Smooth muscle cell (in vitro differentiated cells): ENCODE measurements around the gene SS18. TPM values are rescaled to one million over a fixed set of nuclear protein-coding genes. Genes with fewer than 3 reads are reported as not detected.

Source experiments
- DNase-seq: peaks from one replicate; lab custom pipeline; 2025; ENCODE audit not compliant: unreplicated experiment; lab: John Stamatoyannopoulos, UW
- H2AFZ ChIP-seq: fragments of 200-600 bp; sonication (generic); 2 replicates; pipeline ENCODE4 v1.6.0; 2016; ENCODE audit warnings: antibody characterized with exemption, low read depth, mild to moderate bottlenecking
- H3F3A ChIP-seq: fragments of 200-600 bp; sonication (generic); 2 replicates; pipeline ENCODE4 v1.6.0; 2017; ENCODE audit warnings: antibody characterized with exemption, low read depth
- H3K27ac ChIP-seq: fragments of 200-600 bp; sonication (generic); 2 replicates; pipeline ENCODE4 v1.5.1; 2016; ENCODE audit warnings: low read depth, mild to moderate bottlenecking
- H3K27me3 ChIP-seq: fragments of 200-600 bp; sonication (generic); 2 replicates; pipeline ENCODE4 v1.6.1; 2016; ENCODE audit warnings: low read depth, mild to moderate bottlenecking
- H3K36me3 ChIP-seq: fragments of 200-600 bp; sonication (generic); 2 replicates; pipeline ENCODE4 v1.5.1; 2016; ENCODE audit warnings: low read depth
- H3K4me1 ChIP-seq: fragments of 200-600 bp; sonication (generic); 2 replicates; pipeline ENCODE4 v1.5.1; 2016; ENCODE audit warnings: low read depth
- H3K4me2 ChIP-seq: fragments of 200-600 bp; sonication (generic); 2 replicates; pipeline ENCODE4 v1.6.0; 2016; ENCODE audit warnings: mild to moderate bottlenecking
- H3K4me3 ChIP-seq: fragments of 200-600 bp; sonication (generic); 2 replicates; pipeline ENCODE4 v1.5.1; 2016; ENCODE audit warnings: mild to moderate bottlenecking
- H3K79me2 ChIP-seq: fragments of 200-600 bp; sonication (generic); 2 replicates; pipeline ENCODE4 v1.6.0; 2016; ENCODE audit warnings: low read depth, mild to moderate bottlenecking
- H3K9ac ChIP-seq: fragments of 200-600 bp; sonication (generic); 2 replicates; pipeline ENCODE4 v1.6.0; 2016; ENCODE audit warnings: low read depth
- H3K9me3 ChIP-seq: fragments of 200-600 bp; sonication (generic); replicated peaks from 2 replicates; pipeline ENCODE4 v1.5.1; 2016; ENCODE audit warnings: low read depth
- H4K20me1 ChIP-seq: fragments of 200-600 bp; sonication (generic); 2 replicates; pipeline ENCODE4 v1.6.0; 2016; ENCODE audit warnings: low read depth
- WGBS: methylation state at CpG from one replicate; pipeline ENCODE4 v1.1.7; 2016; ENCODE audit warnings: low lambda C conversion rate; 5-methylcytosine and 5-hydroxymethylcytosine counted together
- polyA plus RNA-seq: library from polyadenylated mRNA; unstranded; fragments of >200 nt; fragmentation: Nextera tagmentation; extraction: Ambion mirVana; gene quantifications from 2 replicates; pipeline ENCODE4 v1.2.1, GENCODE V29; 2016
- total RNA-seq: library from RNA; depleted of rRNA; stranded (reverse); fragments of >200 nt; gene quantifications from 2 replicates; pipeline ENCODE4 v1.2.3, GENCODE V29; 2014
- TF ChIP-seq, protein P1 (sequence below): fragments of 200-600 bp; sonication (generic); IDR thresholded peaks from 2 replicates; pipeline ENCODE4 v1.5.1; 2017; ENCODE audit warnings: borderline replicate concordance, mild to moderate bottlenecking, antibody characterized with exemption; ENCODE audit not compliant: insufficient read depth, poor library complexity, severe bottlenecking

Gene SS18
- total and polyA plus RNA-seq, 2 experiments from 2014 or later: 109 to 180 TPM

DNA sequence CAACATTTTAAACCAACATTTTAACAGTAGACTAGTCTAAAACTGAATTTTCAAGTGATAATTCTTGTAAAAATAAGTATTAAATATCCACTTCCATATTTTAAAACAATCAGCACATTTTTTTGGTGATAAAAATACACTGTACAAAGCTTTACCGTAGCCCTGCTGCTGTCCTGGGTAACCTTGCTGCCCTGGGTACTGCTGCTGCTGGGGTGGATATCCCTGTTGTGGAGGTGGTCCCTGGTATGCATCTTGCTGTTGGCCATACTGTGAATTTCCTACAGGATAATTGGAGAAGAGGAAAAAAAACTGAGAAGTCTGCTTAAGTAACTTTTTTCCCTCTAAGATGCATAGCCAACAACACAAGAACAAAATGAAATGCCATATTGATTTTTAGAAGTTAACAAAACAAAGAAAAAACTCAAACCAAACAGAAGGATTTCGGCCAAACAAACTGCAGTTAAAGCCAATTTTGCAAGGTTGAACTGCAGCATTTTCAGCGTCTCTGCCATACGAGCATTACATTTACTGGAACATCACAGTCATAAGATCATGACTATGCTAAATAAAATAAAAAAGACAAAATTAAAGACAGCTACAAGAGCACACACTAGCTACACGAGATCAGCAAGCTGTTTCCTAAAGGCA lies 55.4 kb downstream of the SS18 start:
- Histone ChIP-seq H3K4me1 (no peaks in the 10 kb centered on the region), H3K9me3 (no peaks in the 10 kb centered on the region), H3K4me2 (no peak overlapping the region), H3K9ac (no peak overlapping the region), H3K27ac (no peak overlapping the region), H4K20me1 (peaks cover 34% of the 10 kb centered on the region), H3F3A (no peaks in the 10 kb centered on the region), H3K36me3 (peaks cover 58% of the 10 kb centered on the region), H2AFZ (no peak overlapping the region), H3K27me3 (no peaks in the 10 kb centered on the region), H3K4me3 (no peak overlapping the region), H3K79me2 (peaks cover 26% of the 10 kb centered on the region)
- WGBS: 97% methylated on average over 5 of the region's 5 CpGs
- TF ChIP-seq, protein P1, sequence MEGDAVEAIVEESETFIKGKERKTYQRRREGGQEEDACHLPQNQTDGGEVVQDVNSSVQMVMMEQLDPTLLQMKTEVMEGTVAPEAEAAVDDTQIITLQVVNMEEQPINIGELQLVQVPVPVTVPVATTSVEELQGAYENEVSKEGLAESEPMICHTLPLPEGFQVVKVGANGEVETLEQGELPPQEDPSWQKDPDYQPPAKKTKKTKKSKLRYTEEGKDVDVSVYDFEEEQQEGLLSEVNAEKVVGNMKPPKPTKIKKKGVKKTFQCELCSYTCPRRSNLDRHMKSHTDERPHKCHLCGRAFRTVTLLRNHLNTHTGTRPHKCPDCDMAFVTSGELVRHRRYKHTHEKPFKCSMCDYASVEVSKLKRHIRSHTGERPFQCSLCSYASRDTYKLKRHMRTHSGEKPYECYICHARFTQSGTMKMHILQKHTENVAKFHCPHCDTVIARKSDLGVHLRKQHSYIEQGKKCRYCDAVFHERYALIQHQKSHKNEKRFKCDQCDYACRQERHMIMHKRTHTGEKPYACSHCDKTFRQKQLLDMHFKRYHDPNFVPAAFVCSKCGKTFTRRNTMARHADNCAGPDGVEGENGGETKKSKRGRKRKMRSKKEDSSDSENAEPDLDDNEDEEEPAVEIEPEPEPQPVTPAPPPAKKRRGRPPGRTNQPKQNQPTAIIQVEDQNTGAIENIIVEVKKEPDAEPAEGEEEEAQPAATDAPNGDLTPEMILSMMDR: no peak
- no peak for DNase-seq

DNA sequence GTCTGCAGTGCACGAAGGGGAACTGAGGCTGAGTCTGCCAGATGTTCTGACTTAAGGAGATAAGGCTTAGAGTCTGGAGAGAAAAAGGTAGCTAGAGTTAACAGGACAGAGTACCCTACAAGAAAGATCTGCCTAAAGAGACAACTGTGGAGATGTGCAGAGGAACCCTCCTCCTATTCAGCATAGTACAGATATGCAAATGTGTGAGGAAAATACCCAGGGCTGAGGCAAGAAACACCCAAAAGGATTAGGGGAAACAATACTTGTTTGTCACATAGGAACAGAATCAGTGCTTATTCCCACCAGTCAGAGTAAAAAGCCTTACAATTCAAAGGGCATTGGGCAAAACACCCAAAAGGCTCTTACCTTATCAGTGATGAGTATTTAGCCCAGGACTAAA lies 67.8 kb downstream of the SS18 start:
- Histone ChIP-seq H3K9me3 (no peaks in the 10 kb centered on the region), H2AFZ (no peak overlapping the region), H3K4me3 (no peak overlapping the region), H4K20me1 (peaks cover 38% of the 10 kb centered on the region), H3K79me2 (peaks cover 41% of the 10 kb centered on the region), H3K9ac (no peak overlapping the region), H3K27ac (peak overlapping the region; percentile 3), H3K36me3 (peaks cover 47% of the 10 kb centered on the region), H3K27me3 (no peaks in the 10 kb centered on the region), H3K4me2 (no peak overlapping the region), H3K4me1 (no peaks in the 10 kb centered on the region), H3F3A (no peaks in the 10 kb centered on the region)
- DNase-seq: no peak
- 79% methylated on average over 1 of the region's 1 CpG for WGBS
- TF ChIP-seq, protein P1: no peak

DNA sequence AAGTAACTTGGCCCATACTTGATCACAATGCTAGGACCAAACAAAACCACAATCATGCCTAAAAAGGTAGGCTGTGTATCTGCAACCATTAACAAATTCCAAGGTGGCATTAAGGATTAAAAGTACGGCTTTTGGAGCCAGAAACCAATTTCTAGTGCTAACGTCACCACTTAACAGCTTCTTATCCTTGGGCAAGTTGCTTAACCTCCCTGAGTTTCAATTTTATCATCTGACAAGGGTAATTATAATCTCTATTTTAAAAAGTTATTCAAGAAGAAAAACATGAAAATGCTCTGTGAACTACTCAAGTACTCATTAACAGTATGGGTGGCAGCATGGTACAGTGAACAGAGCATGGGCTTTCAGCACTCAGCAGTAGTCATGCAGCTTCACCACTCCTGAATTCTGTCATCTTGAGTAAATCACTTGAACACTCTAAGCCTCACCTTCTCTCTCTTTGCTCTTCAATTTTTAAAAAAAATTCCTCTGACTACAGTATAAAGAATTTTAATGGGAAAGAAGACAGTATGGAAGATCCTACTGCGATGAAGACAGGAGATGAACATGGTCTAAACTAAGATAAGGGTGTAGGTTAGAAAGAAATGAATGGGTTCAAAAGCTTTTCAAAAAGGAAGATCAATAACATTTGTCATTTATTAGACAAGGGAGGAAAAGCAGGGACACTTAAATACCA lies 69.2 kb downstream of the SS18 start:
- WGBS: 59% methylated on average over 3 of the region's 3 CpGs
- Histone ChIP-seq H3K36me3 (peaks cover 38% of the 10 kb centered on the region), H4K20me1 (peaks cover 30% of the 10 kb centered on the region), H3K4me2 (no peak overlapping the region), H3K4me1 (no peaks in the 10 kb centered on the region), H2AFZ (no peak overlapping the region), H3K9ac (no peak overlapping the region), H3K9me3 (no peaks in the 10 kb centered on the region), H3K27ac (peak overlapping the region; percentile 32), H3K27me3 (no peaks in the 10 kb centered on the region), H3K79me2 (peaks cover 31% of the 10 kb centered on the region), H3K4me3 (no peak overlapping the region), H3F3A (no peaks in the 10 kb centered on the region)
- DNase-seq: no peak
- TF ChIP-seq, protein P1: no peak
